ENCODE measurements around the gene UBXN7. TPM values are rescaled to one million over a fixed set of nuclear protein-coding genes. Genes with fewer than 3 reads are reported as not detected.
"Not testable (repeated sequence)": the region's sequence is repeated elsewhere in the genome, so short reads cannot be mapped to it uniquely, and the experiment has no call there.

Gene UBXN7
- total and polyA plus RNA-seq, 9 of the 15 experiments (the other 6 are each of a cell fraction or from before 2014, with no cell fraction given) = 3.5 to 44.6 (median 13.4) TPM

GRCh38 chr3:196385446-196385845 is 46.8 kb downstream of the UBXN7 start:
- H3K79me2 ChIP-seq (ENCODE audit: control insufficient read depth, insufficient read depth, low read length); H3K9me3 ChIP-seq (replicated peaks; ENCODE audit: control insufficient read depth, insufficient read depth, low read depth, low read length); H4K20me1 ChIP-seq (replicated peaks; ENCODE audit: control insufficient read depth, insufficient read depth, low read length); in situ Hi-C loops (cut with MboI); H2AFZ ChIP-seq (ENCODE audit: low read depth, low read length); H3K4me1 ChIP-seq (replicated peaks in 1 of 2; ENCODE audit: control insufficient read depth in 2 of 2, insufficient read depth in 2 of 2, low read length in 2 of 2); H3K27me3 ChIP-seq (ENCODE audit: control insufficient read depth in 2 of 2, insufficient read depth in 2 of 2, low read length in 2 of 2); H3K9ac ChIP-seq (ENCODE audit: insufficient read depth in 1 of 2, low read depth in 2 of 2, low read length in 2 of 2); ATAC-seq; POLR2A ChIA-PET; H3K9me1 ChIP-seq (ENCODE audit: control insufficient read depth, insufficient read depth, low read length); FAIRE-seq; DNase-seq (ENCODE audit: extremely low read depth in 1 of 4, low spot score in 3 of 4); H3K4me3 ChIP-seq; CTCF ChIA-PET (ENCODE audit: low intra/inter-chr PET ratio); intact Hi-C loops (cut with micrococcal nuclease); BruUV-seq (replicated peaks); H3K4me2 ChIP-seq (ENCODE audit: insufficient read depth, low read length); TF ChIP-seq ZNF740 (tag; IDR thresholded peaks at IDR 0.05): not testable (repeated sequence)
- Histone ChIP-seq H3K27ac (ENCODE audit: extremely low read depth, low read depth, low read length) (peak overlapping the region; percentile 41; the same call in 1 of the 3 replicates), H3K36me3 (ENCODE audit: control insufficient read depth, insufficient read depth, low read length) (peaks cover 22% of the 10 kb centered on the region)
- 95% methylated on average over 13 of the region's 25 CpGs for whole genome bisulfite sequencing (ENCODE audit: insufficient coverage, low coverage, missing lambda C conversion rate)
- TF ChIP-seq ZNF740 (CRISPR knock-in tag; IDR thresholded peaks at IDR 0.05) = peak; percentile 25; the same call in 1 of the 2 replicates

- peak; percentile 85 for FAIRE-seq
- POLR2A ChIA-PET = interaction anchor here (0.7 to 1.7 kb wide), 4 partner anchors 16 to 500 kb away, joined by 3 to 5 read pairs (median 3); no protein-coding TSS in a partner anchor
- Histone ChIP-seq H3K9me3 (replicated peaks; ENCODE audit: control insufficient read depth, insufficient read depth, low read depth, low read length) (no peaks in the 10 kb centered on the region), H3K36me3 (ENCODE audit: control insufficient read depth, insufficient read depth, low read length) (peaks cover 12% of the 10 kb centered on the region; the same call in 2 of the 3 replicates), H3K4me1 (replicated peaks in 1 of 2; ENCODE audit: control insufficient read depth in 2 of 2, insufficient read depth in 2 of 2, low read length in 2 of 2) (peaks cover 0 to 10% of the 10 kb centered on the region in 2 experiments; a peak in 2 of 5 replicates), H2AFZ (ENCODE audit: low read depth, low read length) (no peak overlapping the region), H3K9me1 (ENCODE audit: control insufficient read depth, insufficient read depth, low read length) (no peaks in the 10 kb centered on the region), H3K4me2 (ENCODE audit: insufficient read depth, low read length) (no peak overlapping the region), H3K27me3 (ENCODE audit: control insufficient read depth in 2 of 2, insufficient read depth in 2 of 2, low read length in 2 of 2) (no peaks in the 10 kb centered on the region), H3K27ac (ENCODE audit: extremely low read depth, low read depth, low read length) (peak overlapping the region; percentile 48; the same call in 2 of the 3 replicates), H3K4me3 (no peak overlapping the region), H3K79me2 (ENCODE audit: control insufficient read depth, insufficient read depth, low read length) (peaks cover 23% of the 10 kb centered on the region), H3K9ac (ENCODE audit: insufficient read depth in 1 of 2, low read depth in 2 of 2, low read length in 2 of 2) (no peak overlapping the region), H4K20me1 (replicated peaks; ENCODE audit: control insufficient read depth, insufficient read depth, low read length) (no peaks in the 10 kb centered on the region)
- peak; percentile 84 for ATAC-seq
- no TSS peak for BruUV-seq (replicated peaks)
- CTCF ChIA-PET (ENCODE audit: low intra/inter-chr PET ratio) = no interaction called here
- DNase-seq (ENCODE audit: extremely low read depth in 1 of 4, low spot score in 3 of 4) = peak; percentile 29 to 89 (median 46)
- intact Hi-C loops (cut with micrococcal nuclease) = no loop called here
- in situ Hi-C loops (cut with MboI) = no loop called here
- WGBS (ENCODE audit: insufficient coverage, low coverage, missing lambda C conversion rate) = 17% methylated on average over 3 of the region's 3 CpGs
- peak; percentile 42 for TF ChIP-seq RFX1 (IDR thresholded peaks at IDR 0.05)
- TF ChIP-seq MNT (conservative IDR thresholded peaks at IDR 0.05) = 0 out of 4 replicates have a peak, but pooled peaks of 1 of the 2 experiments have one; percentile 19
- TF ChIP-seq ZBTB5 (IDR thresholded peaks at IDR 0.05) = peak; percentile 75
- no peak for TF ChIP-seq FOXP4 (CRISPR knock-in tag; IDR thresholded peaks at IDR 0.05; ENCODE audit: borderline replicate concordance)
These were observed 53.9 kb downstream of the UBXN7 start for GRCh38 chr3:196378146-196378841.

All from K562 (cell line).